OCI-LY3 (cell line): ENCODE results near the gene VAMP4.

Experiments
- H2AFZ ChIP-seq: fragments of 200-600, 300-600 bp; shearing (Covaris generic); 2 replicates; pipeline ENCODE4 v1.6.0; 2014; ENCODE audit warnings: antibody characterized with exemption, low read depth, low read length
- H3K27ac ChIP-seq: fragments of 200-600, 300-600 bp; sonication (generic); 2 replicates; pipeline ENCODE4 v1.5.1; 2014; ENCODE audit warnings: mild to moderate bottlenecking, low read length, moderate library complexity, mixed read lengths
- H3K27me3 ChIP-seq: fragments of 200-600, 300-600 bp; sonication (generic); 2 replicates; pipeline ENCODE4 v1.6.1; 2014; ENCODE audit warnings: low read depth, low read length, mixed read lengths
- H3K36me3 ChIP-seq: fragments of 200-600, 300-600 bp; sonication (generic); replicated peaks from 2 replicates; pipeline ENCODE3; 2014; ENCODE audit warnings: low read depth, low read length, mixed read lengths
- H3K4me1 ChIP-seq: fragments of 300-600, 200-600 bp; sonication (generic); 2 replicates; pipeline ENCODE4 v1.6.1; 2014; ENCODE audit warnings: low read length, mixed read lengths
- H3K4me2 ChIP-seq: fragments of 200-600, 300-600 bp; sonication (generic); 2 replicates; pipeline ENCODE4 v1.6.1; 2014; ENCODE audit warnings: low read length, mixed read lengths
- H3K4me3 ChIP-seq: fragments of 300-600, 200-600 bp; sonication (generic); 2 replicates; pipeline ENCODE4 v1.5.1; 2014; ENCODE audit warnings: antibody characterized with exemption, mild to moderate bottlenecking, low read length, moderate library complexity
- H3K79me2 ChIP-seq: fragments of 300-600, 200-600 bp; shearing (Covaris generic); 2 replicates; pipeline ENCODE4 v1.6.1; 2014; ENCODE audit warnings: mild to moderate bottlenecking, low read length, mixed read lengths
- H3K9ac ChIP-seq: fragments of 300-600, 200-600 bp; shearing (Covaris generic); 2 replicates; pipeline ENCODE4 v1.6.0; 2014; ENCODE audit warnings: mild to moderate bottlenecking, low read length, moderate library complexity
- H3K9me3 ChIP-seq: fragments of 200-600, 300-600 bp; shearing (Covaris generic); 2 replicates; pipeline ENCODE4 v1.6.1; 2014; ENCODE audit warnings: low read length, mixed read lengths; ENCODE audit not compliant: insufficient read depth
- H4K20me1 ChIP-seq: fragments of 200-600, 300-600 bp; sonication (generic); 2 replicates; pipeline ENCODE4 v1.6.1; 2016; ENCODE audit warnings: low read length, mixed read lengths; ENCODE audit not compliant: insufficient read depth
- EZH2phosphoT487 ChIP-seq: fragments of 200-600 bp; shearing (Covaris generic); IDR thresholded peaks from 2 replicates; pipeline ENCODE4 v1.6.1; 2018; ENCODE audit warnings: antibody characterized with exemption, mixed run types, low read depth
- TF ChIP-seq, protein P1 (sequence below): fragments of 200-600, 300-600 bp; sonication (generic); IDR thresholded peaks from 2 replicates; pipeline ENCODE4 v1.5.1; 2014; ENCODE audit warnings: antibody characterized with exemption, low read length, low read depth

VAMP4 gene

DNA sequence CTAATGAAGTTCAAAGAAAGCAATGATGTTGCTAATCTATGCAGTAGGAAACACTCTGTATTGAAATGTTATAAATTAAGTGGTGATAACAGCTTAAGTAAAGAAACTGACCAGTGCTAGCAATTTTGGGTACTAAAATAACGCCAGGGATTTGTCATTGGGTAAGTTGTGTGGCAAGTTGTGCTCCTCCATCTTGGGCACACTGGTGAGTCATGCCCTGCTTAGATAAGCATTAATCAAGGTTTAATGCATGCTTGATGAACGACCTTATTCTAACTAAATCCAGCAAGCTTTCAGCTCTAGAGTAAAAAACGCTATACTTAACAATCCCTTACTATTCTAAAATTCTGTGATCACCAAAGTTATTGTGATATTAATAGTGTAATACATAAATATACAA, 25.2 kb downstream of the VAMP4 start:
- no peak overlapping the region for H3K9ac ChIP-seq
- no peak overlapping the region for H3K4me2 ChIP-seq
- no peaks in the 10 kb centered on the region for H4K20me1 ChIP-seq
- no peaks in the 10 kb centered on the region for H3K36me3 ChIP-seq
- H3K27me3 ChIP-seq = no peaks in the 10 kb centered on the region
- TF ChIP-seq, protein P1, sequence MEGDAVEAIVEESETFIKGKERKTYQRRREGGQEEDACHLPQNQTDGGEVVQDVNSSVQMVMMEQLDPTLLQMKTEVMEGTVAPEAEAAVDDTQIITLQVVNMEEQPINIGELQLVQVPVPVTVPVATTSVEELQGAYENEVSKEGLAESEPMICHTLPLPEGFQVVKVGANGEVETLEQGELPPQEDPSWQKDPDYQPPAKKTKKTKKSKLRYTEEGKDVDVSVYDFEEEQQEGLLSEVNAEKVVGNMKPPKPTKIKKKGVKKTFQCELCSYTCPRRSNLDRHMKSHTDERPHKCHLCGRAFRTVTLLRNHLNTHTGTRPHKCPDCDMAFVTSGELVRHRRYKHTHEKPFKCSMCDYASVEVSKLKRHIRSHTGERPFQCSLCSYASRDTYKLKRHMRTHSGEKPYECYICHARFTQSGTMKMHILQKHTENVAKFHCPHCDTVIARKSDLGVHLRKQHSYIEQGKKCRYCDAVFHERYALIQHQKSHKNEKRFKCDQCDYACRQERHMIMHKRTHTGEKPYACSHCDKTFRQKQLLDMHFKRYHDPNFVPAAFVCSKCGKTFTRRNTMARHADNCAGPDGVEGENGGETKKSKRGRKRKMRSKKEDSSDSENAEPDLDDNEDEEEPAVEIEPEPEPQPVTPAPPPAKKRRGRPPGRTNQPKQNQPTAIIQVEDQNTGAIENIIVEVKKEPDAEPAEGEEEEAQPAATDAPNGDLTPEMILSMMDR = no peak
- no peak for TF ChIP-seq EZH2phosphoT487
- H3K4me3 ChIP-seq = no peak overlapping the region
- no peaks in the 10 kb centered on the region for H3K9me3 ChIP-seq
- peaks cover 11% of the 10 kb centered on the region for H3K4me1 ChIP-seq
- H3K27ac ChIP-seq = no peak overlapping the region
- no peak overlapping the region for H2AFZ ChIP-seq
- H3K79me2 ChIP-seq = no peaks in the 10 kb centered on the region

GRCh38 chr1:171715813-171716251, 26.0 kb downstream of the VAMP4 start:
- H3K9me3 ChIP-seq = no peaks in the 10 kb centered on the region
- no peak overlapping the region for H3K4me3 ChIP-seq
- TF ChIP-seq, protein P1 = peak; percentile 73
- TF ChIP-seq EZH2phosphoT487 = no peak
- no peaks in the 10 kb centered on the region for H3K79me2 ChIP-seq
- no peak overlapping the region for H3K9ac ChIP-seq
- peak overlapping the region; percentile 45 for H3K4me2 ChIP-seq
- no peaks in the 10 kb centered on the region for H3K27me3 ChIP-seq
- no peaks in the 10 kb centered on the region for H3K36me3 ChIP-seq
- H2AFZ ChIP-seq = no peak overlapping the region
- no peaks in the 10 kb centered on the region for H4K20me1 ChIP-seq
- H3K4me1 ChIP-seq = peaks cover 11% of the 10 kb centered on the region
- H3K27ac ChIP-seq = no peak overlapping the region

DNA sequence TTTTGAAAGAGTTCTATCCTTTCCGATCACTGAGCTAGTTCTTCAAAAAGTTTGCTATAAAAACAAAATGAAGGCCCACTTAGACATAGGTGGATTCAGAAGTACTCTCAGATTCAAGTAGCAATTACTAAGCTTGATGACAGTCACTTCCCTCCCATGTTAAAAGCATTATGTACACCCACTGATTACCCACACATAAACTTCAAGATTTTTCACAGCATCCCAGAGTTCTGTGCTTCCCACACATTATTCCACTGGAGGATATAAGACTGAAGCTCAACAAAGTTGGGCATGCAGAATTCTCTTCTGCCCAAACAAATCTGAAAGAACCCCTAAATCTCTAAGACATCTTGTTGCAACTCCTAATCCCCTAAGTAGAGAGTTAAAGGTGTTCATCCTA, 29.5 kb downstream of the VAMP4 start:
- Histone ChIP-seq H3K9ac (no peak overlapping the region), H4K20me1 (no peaks in the 10 kb centered on the region), H3K27me3 (no peaks in the 10 kb centered on the region), H3K4me3 (no peak overlapping the region), H3K79me2 (no peaks in the 10 kb centered on the region), H3K9me3 (no peaks in the 10 kb centered on the region), H3K4me1 (peaks cover 11% of the 10 kb centered on the region), H3K27ac (no peak overlapping the region), H3K36me3 (peaks cover 3% of the 10 kb centered on the region), H3K4me2 (no peak overlapping the region), H2AFZ (no peak overlapping the region)
- TF ChIP-seq, protein P1 = no peak
- no peak for TF ChIP-seq EZH2phosphoT487

- Histone ChIP-seq H3K27me3 (no peaks in the 10 kb centered on the region), H3K27ac (no peak overlapping the region), H3K4me2 (no peak overlapping the region), H3K9me3 (no peaks in the 10 kb centered on the region), H3K4me1 (peaks cover 11% of the 10 kb centered on the region), H3K9ac (no peak overlapping the region), H2AFZ (no peak overlapping the region), H3K79me2 (no peaks in the 10 kb centered on the region), H3K36me3 (peaks cover 5% of the 10 kb centered on the region), H3K4me3 (no peak overlapping the region), H4K20me1 (no peaks in the 10 kb centered on the region)
- TF ChIP-seq, protein P1 = no peak
- TF ChIP-seq EZH2phosphoT487 = no peak
Observed at GRCh38 chr1:171711643-171712042, 30.2 kb downstream of the VAMP4 start.
